ENCODE data around the gene RALGPS1. TPM values are rescaled to one million over a fixed set of nuclear protein-coding genes. Genes with fewer than 3 reads are reported as not detected.

RALGPS1 gene
- total RNA-seq, 1 experiment from 2014 or later: 8.2 TPM

GRCh38 chr9:127081250-127082185, 166.9 kb downstream of the RALGPS1 start:
- H3K9me3 ChIP-seq (ENCODE audit: low read length): no peaks in the 10 kb centered on the region
- no peaks in the 10 kb centered on the region for H3K79me2 ChIP-seq (ENCODE audit: low read length)
- no peak overlapping the region for H3K27ac ChIP-seq (ENCODE audit: low read length)
- DNase-seq: no peak
- no peak overlapping the region for H2AFZ ChIP-seq (ENCODE audit: low read length)
- no peak overlapping the region for H3K4me2 ChIP-seq (ENCODE audit: low read depth, low read length, poor library complexity, severe bottlenecking)
- H3K9ac ChIP-seq (ENCODE audit: low read length): no peak overlapping the region
- H3K27me3 ChIP-seq (ENCODE audit: low read length): no peaks in the 10 kb centered on the region
- no peaks in the 10 kb centered on the region for H3K4me1 ChIP-seq (ENCODE audit: low read length)
- no peak overlapping the region for H3K4me3 ChIP-seq (ENCODE audit: low read length)
- no peaks in the 10 kb centered on the region for H4K20me1 ChIP-seq (ENCODE audit: insufficient read depth, low read depth, low read length)
- H3K36me3 ChIP-seq (ENCODE audit: insufficient read depth, low read length): no peaks in the 10 kb centered on the region
- H3K9me2 ChIP-seq (replicated peaks; ENCODE audit: insufficient read depth, low read length): no peaks in the 10 kb centered on the region

- no peaks in the 10 kb centered on the region for H3K9me2 ChIP-seq (replicated peaks; ENCODE audit: insufficient read depth, low read length)
- H3K79me2 ChIP-seq (ENCODE audit: low read length): no peaks in the 10 kb centered on the region
- no peaks in the 10 kb centered on the region for H3K9me3 ChIP-seq (ENCODE audit: low read length)
- no peak overlapping the region for H2AFZ ChIP-seq (ENCODE audit: low read length)
- H3K27ac ChIP-seq (ENCODE audit: low read length): no peak overlapping the region
- H3K9ac ChIP-seq (ENCODE audit: low read length): no peak overlapping the region
- no peak overlapping the region for H3K4me2 ChIP-seq (ENCODE audit: low read depth, low read length, poor library complexity, severe bottlenecking)
- no peaks in the 10 kb centered on the region for H3K27me3 ChIP-seq (ENCODE audit: low read length)
- H3K4me3 ChIP-seq (ENCODE audit: low read length): no peak overlapping the region
- H3K4me1 ChIP-seq (ENCODE audit: low read length): no peaks in the 10 kb centered on the region
- H4K20me1 ChIP-seq (ENCODE audit: insufficient read depth, low read depth, low read length): no peaks in the 10 kb centered on the region
- H3K36me3 ChIP-seq (ENCODE audit: insufficient read depth, low read length): no peaks in the 10 kb centered on the region
- no peak for DNase-seq
These were observed 168.8 kb downstream of the RALGPS1 start for GRCh38 chr9:127083138-127083980.

- Histone ChIP-seq H3K36me3 (ENCODE audit: insufficient read depth, low read length) (no peaks in the 10 kb centered on the region), H2AFZ (ENCODE audit: low read length) (no peak overlapping the region)
- no peak for DNase-seq
These were observed 169.8 kb downstream of the RALGPS1 start for GRCh38 chr9:127084076-127085039.

GRCh38 chr9:127085186-127085585, 170.6 kb downstream of the RALGPS1 start:
- Histone ChIP-seq H3K9me3 (ENCODE audit: low read length) (no peaks in the 10 kb centered on the region), H4K20me1 (ENCODE audit: insufficient read depth, low read depth, low read length) (no peaks in the 10 kb centered on the region), H3K36me3 (ENCODE audit: insufficient read depth, low read length) (no peaks in the 10 kb centered on the region), H3K79me2 (ENCODE audit: low read length) (no peaks in the 10 kb centered on the region), H3K9ac (ENCODE audit: low read length) (no peak overlapping the region), H3K4me2 (ENCODE audit: low read depth, low read length, poor library complexity, severe bottlenecking) (no peak overlapping the region), H3K9me2 (replicated peaks; ENCODE audit: insufficient read depth, low read length) (no peaks in the 10 kb centered on the region), H3K27me3 (ENCODE audit: low read length) (no peaks in the 10 kb centered on the region), H3K4me3 (ENCODE audit: low read length) (no peak overlapping the region), H3K27ac (ENCODE audit: low read length) (no peak overlapping the region), H3K4me1 (ENCODE audit: low read length) (no peaks in the 10 kb centered on the region), H2AFZ (ENCODE audit: low read length) (no peak overlapping the region)
- DNase-seq: no peak

More at GRCh38 chr9:127084076-127085039, 169.8 kb downstream of the RALGPS1 start:
- Histone ChIP-seq H3K79me2 (ENCODE audit: low read length) (no peaks in the 10 kb centered on the region), H3K27me3 (ENCODE audit: low read length) (no peaks in the 10 kb centered on the region), H3K9ac (ENCODE audit: low read length) (no peak overlapping the region), H3K4me2 (ENCODE audit: low read depth, low read length, poor library complexity, severe bottlenecking) (no peak overlapping the region), H3K9me2 (replicated peaks; ENCODE audit: insufficient read depth, low read length) (no peaks in the 10 kb centered on the region), H3K4me1 (ENCODE audit: low read length) (no peaks in the 10 kb centered on the region), H3K9me3 (ENCODE audit: low read length) (no peaks in the 10 kb centered on the region), H3K4me3 (ENCODE audit: low read length) (no peak overlapping the region), H3K27ac (ENCODE audit: low read length) (no peak overlapping the region), H4K20me1 (ENCODE audit: insufficient read depth, low read depth, low read length) (no peaks in the 10 kb centered on the region)

- H3K9me2 ChIP-seq (replicated peaks; ENCODE audit: insufficient read depth, low read length): no peaks in the 10 kb centered on the region
- no peaks in the 10 kb centered on the region for H3K4me1 ChIP-seq (ENCODE audit: low read length)
- no peak overlapping the region for H3K27ac ChIP-seq (ENCODE audit: low read length)
- no peaks in the 10 kb centered on the region for H3K27me3 ChIP-seq (ENCODE audit: low read length)
- no peak overlapping the region for H3K4me2 ChIP-seq (ENCODE audit: low read depth, low read length, poor library complexity, severe bottlenecking)
- no peaks in the 10 kb centered on the region for H3K79me2 ChIP-seq (ENCODE audit: low read length)
- no peak for DNase-seq
- no peak overlapping the region for H2AFZ ChIP-seq (ENCODE audit: low read length)
- no peak overlapping the region for H3K9ac ChIP-seq (ENCODE audit: low read length)
- no peaks in the 10 kb centered on the region for H4K20me1 ChIP-seq (ENCODE audit: insufficient read depth, low read depth, low read length)
- no peak overlapping the region for H3K4me3 ChIP-seq (ENCODE audit: low read length)
- H3K9me3 ChIP-seq (ENCODE audit: low read length): no peaks in the 10 kb centered on the region
- no peaks in the 10 kb centered on the region for H3K36me3 ChIP-seq (ENCODE audit: insufficient read depth, low read length)
These were observed 172.2 kb downstream of the RALGPS1 start for GRCh38 chr9:127086771-127087170.

GRCh38 chr9:127087411-127087810, 172.8 kb downstream of the RALGPS1 start:
- no peaks in the 10 kb centered on the region for H3K9me2 ChIP-seq (replicated peaks; ENCODE audit: insufficient read depth, low read length)
- H3K79me2 ChIP-seq (ENCODE audit: low read length): no peaks in the 10 kb centered on the region
- H3K9ac ChIP-seq (ENCODE audit: low read length): no peak overlapping the region
- no peak overlapping the region for H3K4me3 ChIP-seq (ENCODE audit: low read length)
- H3K36me3 ChIP-seq (ENCODE audit: insufficient read depth, low read length): no peaks in the 10 kb centered on the region
- H3K4me2 ChIP-seq (ENCODE audit: low read depth, low read length, poor library complexity, severe bottlenecking): no peak overlapping the region
- H3K9me3 ChIP-seq (ENCODE audit: low read length): no peaks in the 10 kb centered on the region
- no peak overlapping the region for H3K27ac ChIP-seq (ENCODE audit: low read length)
- DNase-seq: no peak
- H2AFZ ChIP-seq (ENCODE audit: low read length): no peak overlapping the region
- no peaks in the 10 kb centered on the region for H3K4me1 ChIP-seq (ENCODE audit: low read length)
- peaks cover 1% of the 10 kb centered on the region; the same call in 1 of the 2 replicates for H4K20me1 ChIP-seq (ENCODE audit: insufficient read depth, low read depth, low read length)
- no peaks in the 10 kb centered on the region for H3K27me3 ChIP-seq (ENCODE audit: low read length)

- Histone ChIP-seq H3K9me3 (ENCODE audit: low read length) (no peaks in the 10 kb centered on the region), H3K4me2 (ENCODE audit: low read depth, low read length, poor library complexity, severe bottlenecking) (no peak overlapping the region), H3K27me3 (ENCODE audit: low read length) (no peaks in the 10 kb centered on the region), H3K79me2 (ENCODE audit: low read length) (no peaks in the 10 kb centered on the region), H4K20me1 (ENCODE audit: insufficient read depth, low read depth, low read length) (peaks cover 6% of the 10 kb centered on the region; the same call in 1 of the 2 replicates), H2AFZ (ENCODE audit: low read length) (no peak overlapping the region), H3K4me1 (ENCODE audit: low read length) (no peaks in the 10 kb centered on the region), H3K27ac (ENCODE audit: low read length) (no peak overlapping the region), H3K9ac (ENCODE audit: low read length) (no peak overlapping the region), H3K9me2 (replicated peaks; ENCODE audit: insufficient read depth, low read length) (no peaks in the 10 kb centered on the region), H3K4me3 (ENCODE audit: low read length) (no peak overlapping the region), H3K36me3 (ENCODE audit: insufficient read depth, low read length) (no peaks in the 10 kb centered on the region)
- DNase-seq: no peak
These were observed 173.3 kb downstream of the RALGPS1 start for GRCh38 chr9:127087836-127088235.
